ENCODE results near the gene CMSS1.

DNA sequence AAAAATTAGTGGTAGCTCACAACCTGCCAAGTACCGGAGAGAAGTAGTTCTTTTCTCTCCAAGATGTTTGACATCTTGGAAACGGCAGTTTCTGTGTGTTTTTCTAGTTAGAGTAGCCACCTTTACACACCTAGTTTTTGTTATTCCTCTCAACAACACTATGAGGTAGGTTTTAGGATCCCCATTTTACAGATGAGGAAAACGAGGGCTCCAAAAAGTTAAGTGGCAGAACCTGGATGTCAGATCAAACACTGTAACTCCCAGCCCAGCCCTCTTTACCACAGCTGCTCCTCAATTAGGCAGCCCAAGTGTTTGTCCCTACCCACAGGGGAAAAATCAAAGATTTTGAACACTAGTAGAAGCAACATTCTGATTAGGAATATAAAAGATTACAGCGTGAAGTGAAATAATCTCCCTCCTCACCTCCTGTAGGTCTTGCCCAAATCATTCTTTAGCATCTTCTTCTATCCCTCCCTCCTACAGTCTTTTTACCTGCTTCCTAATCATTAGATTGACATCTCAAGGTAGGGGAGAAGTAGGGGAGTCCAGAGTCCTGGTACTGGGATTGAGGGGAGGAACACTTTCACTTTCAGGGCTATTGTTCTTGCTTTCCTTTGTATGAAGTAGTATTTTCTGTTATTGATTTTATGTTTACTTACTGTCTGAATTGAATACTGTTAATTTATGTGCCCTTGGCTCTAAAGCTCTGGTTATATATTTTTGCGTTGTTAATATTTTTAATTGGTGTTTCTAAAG lies 142.6 kb downstream of the CMSS1 start:
- no peak for TF ChIP-seq CTCF (IDR thresholded peaks at IDR 0.05; ENCODE audit: low read depth, low read length, missing input control)
- no peak for TF ChIP-seq SP1 (IDR thresholded peaks at IDR 0.05)
- no peak for TF ChIP-seq HNF4G (IDR thresholded peaks at IDR 0.05)
- TF ChIP-seq MAX (IDR thresholded peaks at IDR 0.05) = no peak
- TF ChIP-seq, protein P1, sequence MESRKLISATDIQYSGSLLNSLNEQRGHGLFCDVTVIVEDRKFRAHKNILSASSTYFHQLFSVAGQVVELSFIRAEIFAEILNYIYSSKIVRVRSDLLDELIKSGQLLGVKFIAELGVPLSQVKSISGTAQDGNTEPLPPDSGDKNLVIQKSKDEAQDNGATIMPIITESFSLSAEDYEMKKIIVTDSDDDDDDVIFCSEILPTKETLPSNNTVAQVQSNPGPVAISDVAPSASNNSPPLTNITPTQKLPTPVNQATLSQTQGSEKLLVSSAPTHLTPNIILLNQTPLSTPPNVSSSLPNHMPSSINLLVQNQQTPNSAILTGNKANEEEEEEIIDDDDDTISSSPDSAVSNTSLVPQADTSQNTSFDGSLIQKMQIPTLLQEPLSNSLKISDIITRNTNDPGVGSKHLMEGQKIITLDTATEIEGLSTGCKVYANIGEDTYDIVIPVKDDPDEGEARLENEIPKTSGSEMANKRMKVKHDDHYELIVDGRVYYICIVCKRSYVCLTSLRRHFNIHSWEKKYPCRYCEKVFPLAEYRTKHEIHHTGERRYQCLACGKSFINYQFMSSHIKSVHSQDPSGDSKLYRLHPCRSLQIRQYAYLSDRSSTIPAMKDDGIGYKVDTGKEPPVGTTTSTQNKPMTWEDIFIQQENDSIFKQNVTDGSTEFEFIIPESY (IDR thresholded peaks at IDR 0.05) = no peak
- no peak for TF ChIP-seq JUND (IDR thresholded peaks at IDR 0.05)
- TF ChIP-seq TAF1 (conservative IDR thresholded peaks at IDR 0.05) = no peak
- TF ChIP-seq RAD21 (IDR thresholded peaks at IDR 0.05) = no peak
- TF ChIP-seq GABPA (IDR thresholded peaks at IDR 0.05 in 1 of 2, conservative IDR thresholded peaks at IDR 0.05 in 1 of 2) = no peak
- TF ChIP-seq YY1 (IDR thresholded peaks at IDR 0.05) = no peak
